HepG2 (cell line): ENCODE measurements around the gene PMFBP1. TPM values are rescaled to one million over a fixed set of nuclear protein-coding genes. Genes with fewer than 3 reads are reported as not detected.

Experiments used
- CREB3 ChIP-seq: sonication (generic); formaldehyde crosslinking; IDR thresholded peaks from 2 replicates; pipeline ENCODE4 v1.5.0; 2020; ENCODE audit warnings: missing genetic modification reagents
- JARID2 ChIP-seq: sonication (generic); formaldehyde crosslinking; IDR thresholded peaks from 2 replicates; pipeline ENCODE4 v1.8.1; 2023; ENCODE audit warnings: missing genetic modification reagents, inconsistent platforms; ENCODE audit not compliant: insufficient replicate concordance
- MLXIP ChIP-seq: sonication (generic); formaldehyde crosslinking; IDR thresholded peaks from 2 replicates; pipeline ENCODE4 v1.9.0; 2021; ENCODE audit warnings: missing genetic modification reagents, borderline replicate concordance
- MTA3 ChIP-seq: sonication (generic); formaldehyde crosslinking; IDR thresholded peaks from 2 replicates; pipeline ENCODE4 v1.4.0; 2020; ENCODE audit warnings: missing genetic modification reagents
- MXD1 ChIP-seq: sonication (generic); formaldehyde crosslinking; IDR thresholded peaks from 2 replicates; pipeline ENCODE4 v1.4.0; 2020; ENCODE audit warnings: mild to moderate bottlenecking, missing genetic modification reagents
- NRL ChIP-seq: sonication (generic); formaldehyde crosslinking; IDR thresholded peaks from 2 replicates; pipeline ENCODE4 v1.5.0; 2020; ENCODE audit warnings: missing genetic modification reagents, mild to moderate bottlenecking, moderate library complexity, borderline replicate concordance
- ZFP41 ChIP-seq: sonication (generic); formaldehyde crosslinking; IDR thresholded peaks from 2 replicates; pipeline ENCODE4 v1.4.0; 2020; ENCODE audit warnings: mild to moderate bottlenecking, missing genetic modification reagents, borderline replicate concordance
- ZNF230 ChIP-seq: sonication (generic); formaldehyde crosslinking; IDR thresholded peaks from 2 replicates; pipeline ENCODE4 v1.4.0; 2020; ENCODE audit warnings: mild to moderate bottlenecking, missing genetic modification reagents
- polyA plus RNA-seq, 8 experiments: library from polyadenylated mRNA; depleted of rRNA in 3 of 8; stranded (reverse) in 7 of 8; unstranded in 1 of 8; fragments of >200 nt; fragmentation: Illumina TruSeq in 4 of 8; extraction: Trizol in 4 of 8; gene quantifications; 2 replicates each; pipeline versions ENCODE4 v1.2.1 to v1.2.3, GENCODE V29; 2011 to 2016; ENCODE audit warnings: low read depth in 4 of 8, missing spikeins in 1 of 8, mixed read lengths in 1 of 8; ENCODE audit not compliant: insufficient read depth in 1 of 8
- total RNA-seq, 5 experiments: library from RNA; depleted of rRNA; stranded (reverse); fragments of >200 nt; fragmentation: Illumina TruSeq; extraction: Trizol; gene quantifications; 2 replicates each; pipeline ENCODE4 v1.2.3, GENCODE V29; 2016; ENCODE audit warnings: low read depth in 1 of 5
- TF ChIP-seq, protein P1 (sequence below): sonication (generic); formaldehyde crosslinking; IDR thresholded peaks from 2 replicates; pipeline ENCODE4 v1.4.0; 2020; ENCODE audit warnings: missing genetic modification reagents
- TF ChIP-seq, protein P2 (sequence below), 2 experiments: sonication (generic) in 1 of 2; formaldehyde crosslinking in 1 of 2; IDR thresholded peaks; 2 replicates each; pipeline versions ENCODE4 v1.5.1 to v1.6.1; 2011 to 2020; ENCODE audit warnings: borderline replicate concordance in 1 of 2, low read depth in 1 of 2, low read length in 1 of 2, mild to moderate bottlenecking in 1 of 2, missing genetic modification reagents in 1 of 2, moderate library complexity in 1 of 2
- TF ChIP-seq, protein P3 (sequence below): sonication (generic); formaldehyde crosslinking; IDR thresholded peaks from one replicate; pipeline ENCODE4 v1.5.1; 2020; ENCODE audit warnings: mild to moderate bottlenecking, missing genetic modification reagents; ENCODE audit errors: not compliant biosample characterization

The PMFBP1 gene
- total and polyA plus RNA-seq, 2 of the 13 experiments (the other 11 are each of a cell fraction or from before 2014, with no cell fraction given) = 1.9 to 3.8 TPM

DNA sequence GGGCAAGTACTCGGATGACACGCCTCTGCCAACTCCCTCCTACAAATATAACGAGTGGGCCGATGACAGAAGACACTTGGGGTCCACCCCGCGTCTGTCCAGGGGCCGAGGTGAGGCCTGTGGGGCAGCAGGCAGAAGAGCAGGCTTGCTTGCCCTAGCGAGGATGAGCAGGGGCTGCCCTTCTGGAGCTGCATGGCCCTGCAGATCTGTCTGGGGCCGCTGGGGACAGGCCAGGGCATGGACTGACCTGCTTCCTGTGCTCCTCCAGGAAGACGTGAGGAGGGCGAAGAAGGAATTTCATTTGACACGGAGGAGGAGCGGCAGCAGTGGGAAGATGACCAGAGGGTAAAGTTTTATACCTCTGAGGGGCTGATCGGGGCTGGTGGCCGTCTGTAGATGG is 73.0 kb downstream of the PMFBP1 start (continued):
- no peak for TF ChIP-seq CREB3 (CRISPR knock-in tag)
- TF ChIP-seq, protein P1, sequence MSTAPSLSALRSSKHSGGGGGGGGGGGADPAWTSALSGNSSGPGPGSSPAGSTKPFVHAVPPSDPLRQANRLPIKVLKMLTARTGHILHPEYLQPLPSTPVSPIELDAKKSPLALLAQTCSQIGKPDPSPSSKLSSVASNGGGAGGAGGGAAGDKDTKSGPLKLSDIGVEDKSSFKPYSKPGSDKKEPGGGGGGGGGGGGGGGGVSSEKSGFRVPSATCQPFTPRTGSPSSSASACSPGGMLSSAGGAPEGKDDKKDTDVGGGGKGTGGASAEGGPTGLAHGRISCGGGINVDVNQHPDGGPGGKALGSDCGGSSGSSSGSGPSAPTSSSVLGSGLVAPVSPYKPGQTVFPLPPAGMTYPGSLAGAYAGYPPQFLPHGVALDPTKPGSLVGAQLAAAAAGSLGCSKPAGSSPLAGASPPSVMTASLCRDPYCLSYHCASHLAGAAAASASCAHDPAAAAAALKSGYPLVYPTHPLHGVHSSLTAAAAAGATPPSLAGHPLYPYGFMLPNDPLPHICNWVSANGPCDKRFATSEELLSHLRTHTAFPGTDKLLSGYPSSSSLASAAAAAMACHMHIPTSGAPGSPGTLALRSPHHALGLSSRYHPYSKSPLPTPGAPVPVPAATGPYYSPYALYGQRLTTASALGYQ = no peak
- TF ChIP-seq NRL (CRISPR knock-in tag) = 0 out of 2 replicates have a peak, but pooled peaks have one; percentile 37
- 0 out of 2 replicates have a peak, but pooled peaks have one; percentile 25 for TF ChIP-seq ZFP41
- TF ChIP-seq MLXIP (CRISPR knock-in tag) = no peak
- TF ChIP-seq ZNF230 (CRISPR knock-in tag) = 0 out of 2 replicates have a peak, but pooled peaks have one; percentile 8
- no peak for TF ChIP-seq MXD1 (CRISPR knock-in tag)
- TF ChIP-seq, protein P2, sequence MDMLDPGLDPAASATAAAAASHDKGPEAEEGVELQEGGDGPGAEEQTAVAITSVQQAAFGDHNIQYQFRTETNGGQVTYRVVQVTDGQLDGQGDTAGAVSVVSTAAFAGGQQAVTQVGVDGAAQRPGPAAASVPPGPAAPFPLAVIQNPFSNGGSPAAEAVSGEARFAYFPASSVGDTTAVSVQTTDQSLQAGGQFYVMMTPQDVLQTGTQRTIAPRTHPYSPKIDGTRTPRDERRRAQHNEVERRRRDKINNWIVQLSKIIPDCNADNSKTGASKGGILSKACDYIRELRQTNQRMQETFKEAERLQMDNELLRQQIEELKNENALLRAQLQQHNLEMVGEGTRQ (IDR thresholded peaks at IDR 0.05; ENCODE audit: low read depth, low read length) = no peak
- TF ChIP-seq, protein P2 (CRISPR knock-in tag; IDR thresholded peaks at IDR 0.05; ENCODE audit: borderline replicate concordance) = no peak
- no peak for TF ChIP-seq JARID2
- TF ChIP-seq, protein P3, sequence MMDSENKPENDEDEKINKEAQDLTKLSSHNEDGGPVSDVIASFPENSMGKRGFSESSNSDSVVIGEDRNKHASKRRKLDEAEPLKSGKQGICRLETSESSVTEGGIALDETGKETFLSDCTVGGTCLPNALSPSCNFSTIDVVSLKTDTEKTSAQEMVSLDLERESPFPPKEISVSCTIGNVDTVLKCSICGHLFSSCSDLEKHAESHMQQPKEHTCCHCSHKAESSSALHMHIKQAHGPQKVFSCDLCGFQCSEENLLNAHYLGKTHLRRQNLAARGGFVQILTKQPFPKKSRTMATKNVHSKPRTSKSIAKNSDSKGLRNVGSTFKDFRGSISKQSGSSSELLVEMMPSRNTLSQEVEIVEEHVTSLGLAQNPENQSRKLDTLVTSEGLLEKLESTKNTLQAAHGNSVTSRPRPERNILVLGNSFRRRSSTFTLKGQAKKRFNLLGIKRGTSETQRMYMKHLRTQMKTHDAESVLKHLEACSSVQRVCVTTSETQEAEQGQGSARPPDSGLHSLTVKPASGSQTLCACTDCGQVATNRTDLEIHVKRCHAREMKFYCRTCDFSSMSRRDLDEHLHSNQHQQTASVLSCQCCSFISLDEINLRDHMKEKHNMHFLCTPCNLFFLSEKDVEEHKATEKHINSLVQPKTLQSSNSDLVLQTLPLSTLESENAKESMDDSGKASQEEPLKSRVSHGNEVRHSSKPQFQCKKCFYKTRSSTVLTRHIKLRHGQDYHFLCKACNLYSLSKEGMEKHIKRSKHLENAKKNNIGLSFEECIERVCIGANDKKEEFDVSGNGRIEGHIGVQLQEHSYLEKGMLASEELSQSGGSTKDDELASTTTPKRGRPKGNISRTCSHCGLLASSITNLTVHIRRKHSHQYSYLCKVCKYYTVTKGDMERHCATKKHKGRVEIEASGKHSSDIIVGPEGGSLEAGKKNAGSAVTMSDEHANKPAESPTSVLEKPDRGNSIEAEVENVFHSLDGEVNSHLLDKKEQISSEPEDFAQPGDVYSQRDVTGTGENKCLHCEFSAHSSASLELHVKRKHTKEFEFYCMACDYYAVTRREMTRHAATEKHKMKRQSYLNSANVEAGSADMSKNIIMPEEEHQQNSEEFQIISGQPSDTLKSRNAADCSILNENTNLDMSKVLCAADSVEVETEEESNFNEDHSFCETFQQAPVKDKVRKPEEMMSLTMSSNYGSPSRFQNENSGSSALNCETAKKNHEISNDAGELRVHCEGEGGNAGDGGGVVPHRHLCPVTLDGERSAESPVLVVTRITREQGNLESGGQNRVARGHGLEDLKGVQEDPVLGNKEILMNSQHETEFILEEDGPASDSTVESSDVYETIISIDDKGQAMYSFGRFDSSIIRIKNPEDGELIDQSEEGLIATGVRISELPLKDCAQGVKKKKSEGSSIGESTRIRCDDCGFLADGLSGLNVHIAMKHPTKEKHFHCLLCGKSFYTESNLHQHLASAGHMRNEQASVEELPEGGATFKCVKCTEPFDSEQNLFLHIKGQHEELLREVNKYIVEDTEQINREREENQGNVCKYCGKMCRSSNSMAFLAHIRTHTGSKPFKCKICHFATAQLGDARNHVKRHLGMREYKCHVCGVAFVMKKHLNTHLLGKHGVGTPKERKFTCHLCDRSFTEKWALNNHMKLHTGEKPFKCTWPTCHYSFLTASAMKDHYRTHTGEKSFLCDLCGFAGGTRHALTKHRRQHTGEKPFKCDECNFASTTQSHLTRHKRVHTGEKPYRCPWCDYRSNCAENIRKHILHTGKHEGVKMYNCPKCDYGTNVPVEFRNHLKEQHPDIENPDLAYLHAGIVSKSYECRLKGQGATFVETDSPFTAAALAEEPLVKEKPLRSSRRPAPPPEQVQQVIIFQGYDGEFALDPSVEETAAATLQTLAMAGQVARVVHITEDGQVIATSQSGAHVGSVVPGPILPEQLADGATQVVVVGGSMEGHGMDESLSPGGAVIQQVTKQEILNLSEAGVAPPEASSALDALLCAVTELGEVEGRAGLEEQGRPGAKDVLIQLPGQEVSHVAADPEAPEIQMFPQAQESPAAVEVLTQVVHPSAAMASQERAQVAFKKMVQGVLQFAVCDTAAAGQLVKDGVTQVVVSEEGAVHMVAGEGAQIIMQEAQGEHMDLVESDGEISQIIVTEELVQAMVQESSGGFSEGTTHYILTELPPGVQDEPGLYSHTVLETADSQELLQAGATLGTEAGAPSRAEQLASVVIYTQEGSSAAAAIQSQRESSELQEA (CRISPR knock-in tag) = no peak
- TF ChIP-seq MTA3 = no peak
